ENCODE results near the gene NOC4L.

NOC4L gene

DNA sequence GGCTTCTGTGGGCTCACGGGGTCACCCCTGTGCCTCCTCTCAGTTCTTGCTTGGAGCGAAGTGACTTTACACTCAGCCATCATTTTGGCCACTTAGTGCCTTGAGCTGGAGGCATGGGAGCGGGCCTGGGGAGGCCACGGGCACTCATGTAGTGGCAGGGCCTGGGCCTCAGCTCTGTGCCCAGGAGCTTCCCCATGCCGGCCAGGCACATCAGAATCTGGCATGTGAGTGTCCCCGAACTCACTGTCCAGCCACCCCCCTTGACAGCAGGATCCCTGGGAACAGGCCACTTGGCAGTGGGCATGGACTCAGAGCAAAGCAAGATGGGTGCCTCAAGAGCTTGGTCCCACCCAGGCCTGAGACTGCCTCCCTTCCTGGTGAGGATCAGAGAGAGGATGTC lies 29.6 kb upstream of the NOC4L start:
- H3K4me3 ChIP-seq (ENCODE audit: insufficient read length, low read depth), result no peak overlapping the region
- H3K9ac ChIP-seq (ENCODE audit: insufficient read length, low read depth), result no peak overlapping the region
- no peak for TF ChIP-seq SUZ12 (IDR thresholded peaks at IDR 0.05; ENCODE audit: extremely low read depth, insufficient read depth, insufficient read length)
- TF ChIP-seq YY1 (IDR thresholded peaks at IDR 0.05; ENCODE audit: insufficient read depth, insufficient read length), result no peak
- no peak for TF ChIP-seq ZNF274 (IDR thresholded peaks at IDR 0.05; ENCODE audit: low read depth, low read length)
- H3K4me1 ChIP-seq (ENCODE audit: insufficient read depth, insufficient read length), result no peaks in the 10 kb centered on the region
- H3K27me3 ChIP-seq (ENCODE audit: insufficient read depth, insufficient read length), result no peaks in the 10 kb centered on the region
- peaks cover 72% of the 10 kb centered on the region for H3K36me3 ChIP-seq (ENCODE audit: insufficient read depth, insufficient read length, low read length)
- no peak for DNase-seq (ENCODE audit: low read depth, low spot score)
- no peaks in the 10 kb centered on the region for H3K9me3 ChIP-seq (ENCODE audit: insufficient read depth, low read length)

DNA sequence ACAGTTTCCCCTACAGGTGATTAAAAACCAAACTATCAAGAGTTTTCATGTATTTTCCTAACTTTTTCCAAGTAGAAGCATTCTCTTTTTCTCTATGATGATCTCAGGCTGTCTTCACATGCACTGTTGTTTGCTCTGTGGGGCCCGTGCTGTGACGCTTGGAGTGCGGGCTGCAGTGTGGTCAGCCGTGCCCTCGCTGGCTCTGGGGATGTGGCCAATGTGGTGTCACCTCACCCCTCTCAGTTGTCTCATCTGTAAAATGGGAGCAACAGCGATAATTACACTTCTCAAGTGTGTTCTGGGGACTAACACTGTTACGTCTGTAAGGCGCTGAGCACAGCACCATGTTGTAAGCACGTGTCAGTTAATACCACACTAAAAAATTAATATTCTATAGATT lies 28.8 kb upstream of the NOC4L start:
- Histone ChIP-seq H3K27me3 (ENCODE audit: insufficient read depth, insufficient read length) (no peaks in the 10 kb centered on the region), H3K9ac (ENCODE audit: insufficient read length, low read depth) (no peak overlapping the region), H3K36me3 (ENCODE audit: insufficient read depth, insufficient read length, low read length) (peaks cover 72% of the 10 kb centered on the region), H3K9me3 (ENCODE audit: insufficient read depth, low read length) (no peaks in the 10 kb centered on the region), H3K4me3 (ENCODE audit: insufficient read length, low read depth) (no peak overlapping the region), H3K4me1 (ENCODE audit: insufficient read depth, insufficient read length) (no peaks in the 10 kb centered on the region)
- TF ChIP-seq YY1 (IDR thresholded peaks at IDR 0.05; ENCODE audit: insufficient read depth, insufficient read length), result no peak
- TF ChIP-seq SUZ12 (IDR thresholded peaks at IDR 0.05; ENCODE audit: extremely low read depth, insufficient read depth, insufficient read length), result no peak
- no peak for DNase-seq (ENCODE audit: low read depth, low spot score)

DNA sequence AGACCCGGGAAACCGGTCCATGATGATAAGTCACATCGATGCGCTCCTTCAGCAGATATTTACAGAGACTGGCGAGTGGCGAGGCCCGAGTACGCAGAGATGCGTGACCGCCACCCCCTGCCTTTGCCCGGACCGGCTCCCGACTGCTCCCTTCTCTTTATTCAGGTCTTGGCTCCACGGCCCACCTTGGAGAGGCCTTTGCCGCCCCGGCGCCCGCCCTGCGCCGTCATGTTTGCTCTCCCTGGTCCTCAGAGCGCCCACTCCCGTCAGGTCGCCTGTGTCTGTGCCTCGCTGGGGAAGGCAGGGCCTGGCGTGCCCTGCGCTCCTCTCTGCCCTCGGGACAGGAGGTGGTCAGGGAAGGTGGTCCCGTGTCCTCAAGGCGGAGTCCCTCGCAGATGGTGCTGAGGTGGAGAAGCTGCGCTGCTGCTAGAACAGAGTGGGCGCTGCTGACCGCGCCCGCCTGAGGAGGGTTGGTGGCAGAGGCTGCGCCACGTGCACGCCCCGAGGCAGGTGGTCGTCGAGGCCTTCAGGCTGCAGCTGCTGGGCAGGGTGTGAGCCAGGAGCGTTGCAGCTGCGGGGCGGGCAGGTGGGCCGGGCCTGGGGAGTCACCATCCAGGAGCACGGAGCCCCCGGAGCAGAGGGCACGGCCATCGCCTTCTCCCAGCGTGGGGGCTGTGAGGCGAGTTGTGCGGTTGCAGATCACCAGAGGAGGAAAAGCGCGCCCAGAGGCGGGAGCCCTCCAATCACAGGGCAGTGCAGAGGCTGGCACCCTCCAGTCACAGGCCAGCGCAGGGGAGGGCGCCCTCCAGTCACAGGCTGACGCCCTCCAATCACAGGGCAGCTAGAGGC lies 27.3 kb upstream of the NOC4L start:
- peaks cover 71% of the 10 kb centered on the region for H3K36me3 ChIP-seq (ENCODE audit: insufficient read depth, insufficient read length, low read length)
- no peak for TF ChIP-seq ZNF274 (IDR thresholded peaks at IDR 0.05; ENCODE audit: low read depth, low read length)
- TF ChIP-seq YY1 (IDR thresholded peaks at IDR 0.05; ENCODE audit: insufficient read depth, insufficient read length), result no peak
- H3K4me3 ChIP-seq (ENCODE audit: insufficient read length, low read depth), result no peak overlapping the region
- no peaks in the 10 kb centered on the region for H3K9me3 ChIP-seq (ENCODE audit: insufficient read depth, low read length)
- DNase-seq (ENCODE audit: low read depth, low spot score), result no peak
- H3K27me3 ChIP-seq (ENCODE audit: insufficient read depth, insufficient read length), result no peaks in the 10 kb centered on the region
- no peaks in the 10 kb centered on the region for H3K4me1 ChIP-seq (ENCODE audit: insufficient read depth, insufficient read length)
- no peak overlapping the region for H3K9ac ChIP-seq (ENCODE audit: insufficient read length, low read depth)

DNA sequence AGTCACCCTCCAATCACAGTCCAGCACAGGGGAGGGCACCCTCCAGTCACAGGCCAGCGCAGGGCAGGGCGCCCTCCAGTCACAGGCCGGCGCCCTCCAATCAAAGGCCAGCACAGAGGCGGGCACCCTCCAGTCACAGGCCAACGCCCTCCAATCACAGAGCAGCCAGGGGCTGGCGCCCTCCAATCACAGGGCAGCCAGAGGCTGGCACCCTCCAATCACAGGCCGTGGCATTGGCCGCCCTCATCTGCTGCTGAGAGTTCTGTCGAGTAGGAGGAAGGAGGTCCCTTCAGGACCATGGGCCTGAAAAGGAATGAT lies 26.7 kb upstream of the NOC4L start:
- Histone ChIP-seq H3K4me3 (ENCODE audit: insufficient read length, low read depth) (no peak overlapping the region), H3K9ac (ENCODE audit: insufficient read length, low read depth) (no peak overlapping the region), H3K9me3 (ENCODE audit: insufficient read depth, low read length) (no peaks in the 10 kb centered on the region), H3K27me3 (ENCODE audit: insufficient read depth, insufficient read length) (no peaks in the 10 kb centered on the region), H3K4me1 (ENCODE audit: insufficient read depth, insufficient read length) (no peaks in the 10 kb centered on the region), H3K36me3 (ENCODE audit: insufficient read depth, insufficient read length, low read length) (peaks cover 74% of the 10 kb centered on the region)
- TF ChIP-seq ZNF274 (IDR thresholded peaks at IDR 0.05; ENCODE audit: low read depth, low read length) (no peak), SUZ12 (IDR thresholded peaks at IDR 0.05; ENCODE audit: extremely low read depth, insufficient read depth, insufficient read length) (no peak), YY1 (IDR thresholded peaks at IDR 0.05; ENCODE audit: insufficient read depth, insufficient read length) (no peak)
- DNase-seq (ENCODE audit: low read depth, low spot score), result no peak

DNA sequence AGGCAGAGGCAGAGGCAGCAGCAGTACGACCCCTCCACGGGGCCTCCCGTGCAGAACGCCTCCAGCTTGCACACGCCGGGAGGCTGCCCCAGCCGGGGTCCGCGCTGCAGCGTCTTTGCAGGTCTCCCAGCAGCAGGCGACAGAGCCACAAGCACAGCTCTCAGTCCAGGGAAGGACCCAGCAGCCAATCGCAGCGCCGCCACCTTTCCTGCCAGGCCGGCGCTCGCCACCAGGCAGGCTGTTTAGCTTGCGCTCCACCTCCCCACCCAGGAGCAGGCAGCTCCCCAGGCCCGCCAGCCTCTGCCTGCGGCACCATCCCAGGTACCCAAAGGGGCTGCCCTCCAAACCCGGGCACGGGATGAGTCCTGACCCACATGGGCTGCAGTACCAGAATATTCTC lies 25.4 kb upstream of the NOC4L start:
- no peak for DNase-seq (ENCODE audit: low read depth, low spot score)
- no peaks in the 10 kb centered on the region for H3K9me3 ChIP-seq (ENCODE audit: insufficient read depth, low read length)
- H3K27me3 ChIP-seq (ENCODE audit: insufficient read depth, insufficient read length), result no peaks in the 10 kb centered on the region
- H3K9ac ChIP-seq (ENCODE audit: insufficient read length, low read depth), result no peak overlapping the region
- TF ChIP-seq SUZ12 (IDR thresholded peaks at IDR 0.05; ENCODE audit: extremely low read depth, insufficient read depth, insufficient read length) (no peak), YY1 (IDR thresholded peaks at IDR 0.05; ENCODE audit: insufficient read depth, insufficient read length) (no peak), ZNF274 (IDR thresholded peaks at IDR 0.05; ENCODE audit: low read depth, low read length) (no peak)
- H3K4me3 ChIP-seq (ENCODE audit: insufficient read length, low read depth), result no peak overlapping the region
- no peaks in the 10 kb centered on the region for H3K4me1 ChIP-seq (ENCODE audit: insufficient read depth, insufficient read length)
- H3K36me3 ChIP-seq (ENCODE audit: insufficient read depth, insufficient read length, low read length), result peaks cover 81% of the 10 kb centered on the region

DNA sequence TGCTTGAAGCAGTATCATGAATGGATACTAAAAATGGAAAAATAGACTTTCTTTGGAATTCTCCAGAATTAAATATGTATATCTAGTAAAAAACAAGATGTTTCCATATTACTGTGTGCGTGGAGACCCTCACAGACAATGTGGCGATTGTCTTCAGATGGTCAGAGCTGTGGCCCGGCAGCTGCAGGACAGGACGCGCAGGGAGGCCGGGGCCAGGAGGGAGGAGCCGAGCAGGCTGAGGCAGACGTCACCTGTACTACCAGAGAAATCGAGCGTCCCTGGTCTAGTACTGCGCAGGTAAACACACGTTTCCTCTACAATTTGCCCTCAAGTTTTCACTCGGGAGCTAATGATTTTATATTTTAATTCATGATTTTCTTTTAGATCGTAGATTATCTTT lies 23.0 kb upstream of the NOC4L start:
- Histone ChIP-seq H3K9me3 (ENCODE audit: insufficient read depth, low read length) (no peaks in the 10 kb centered on the region; the same call in 1 of the 2 replicates), H3K27me3 (ENCODE audit: insufficient read depth, insufficient read length) (no peaks in the 10 kb centered on the region), H3K9ac (ENCODE audit: insufficient read length, low read depth) (no peak overlapping the region), H3K4me3 (ENCODE audit: insufficient read length, low read depth) (no peak overlapping the region), H3K4me1 (ENCODE audit: insufficient read depth, insufficient read length) (no peaks in the 10 kb centered on the region), H3K36me3 (ENCODE audit: insufficient read depth, insufficient read length, low read length) (peaks cover 82% of the 10 kb centered on the region)
- no peak for DNase-seq (ENCODE audit: low read depth, low spot score)
- TF ChIP-seq ZNF274 (IDR thresholded peaks at IDR 0.05; ENCODE audit: low read depth, low read length) (no peak), YY1 (IDR thresholded peaks at IDR 0.05; ENCODE audit: insufficient read depth, insufficient read length) (no peak)

DNA sequence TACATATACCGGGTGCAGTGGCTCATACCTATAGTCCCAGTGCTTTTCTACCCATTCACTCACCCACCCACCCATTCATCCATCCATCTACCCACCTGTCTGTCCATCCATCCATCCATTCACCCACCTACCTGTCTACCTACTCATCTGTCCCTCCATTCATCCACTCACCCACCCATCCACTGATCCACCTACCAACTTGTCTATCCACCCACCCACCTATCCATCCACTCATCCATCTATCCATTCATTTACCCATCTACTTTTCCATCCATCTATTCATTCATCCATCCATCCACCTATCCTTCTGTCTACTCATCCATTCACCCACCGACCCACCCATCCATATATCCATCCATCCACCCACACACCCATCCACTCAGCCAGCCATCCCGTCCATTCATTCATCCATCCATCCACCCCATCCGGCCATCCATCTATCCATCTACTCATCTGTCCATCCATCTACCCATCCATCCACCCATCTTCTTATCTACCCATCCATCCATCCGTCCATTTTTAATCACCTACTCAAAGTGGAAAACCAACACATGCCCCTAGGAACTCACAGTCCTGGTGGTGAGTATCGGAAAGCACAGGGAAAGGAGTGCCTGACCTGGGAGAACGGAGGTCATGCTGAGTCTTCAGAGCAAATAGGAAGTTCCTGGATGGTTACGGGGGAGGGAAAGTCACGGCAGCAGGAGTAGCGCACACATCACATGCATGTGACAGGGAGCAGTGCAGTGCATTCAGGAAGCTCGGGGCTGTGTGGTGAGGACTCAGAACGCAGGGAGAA lies 20.1 kb upstream of the NOC4L start:
- Histone ChIP-seq H3K27me3 (ENCODE audit: insufficient read depth, insufficient read length) (no peaks in the 10 kb centered on the region), H3K36me3 (ENCODE audit: insufficient read depth, insufficient read length, low read length) (peaks cover 84% of the 10 kb centered on the region), H3K4me3 (ENCODE audit: insufficient read length, low read depth) (no peak overlapping the region), H3K9me3 (ENCODE audit: insufficient read depth, low read length) (peaks cover 26% of the 10 kb centered on the region), H3K4me1 (ENCODE audit: insufficient read depth, insufficient read length) (no peaks in the 10 kb centered on the region), H3K9ac (ENCODE audit: insufficient read length, low read depth) (no peak overlapping the region)
- TF ChIP-seq ZNF274 (IDR thresholded peaks at IDR 0.05; ENCODE audit: low read depth, low read length) (no peak), YY1 (IDR thresholded peaks at IDR 0.05; ENCODE audit: insufficient read depth, insufficient read length) (no peak), SUZ12 (IDR thresholded peaks at IDR 0.05; ENCODE audit: extremely low read depth, insufficient read depth, insufficient read length) (no peak)
- no peak for DNase-seq (ENCODE audit: low read depth, low spot score)

Measured in NT2/D1 (cell line).